Gastroesophageal sphincter (tissue), 4 donors: Measurements from ENCODE around the gene PEX10. TPM values are rescaled to one million over a fixed set of nuclear protein-coding genes. Genes with fewer than 3 reads are reported as not detected.
A peak's percentile ranks its signal among the peaks of the same experiment; 100 is the strongest.

Source experiments
- ATAC-seq: fragments of 150-250 bp; one replicate; pipeline ENCODE4 v1.9.1; 2016; ENCODE audit warnings: mild to moderate bottlenecking, moderate library complexity
- H3K27ac ChIP-seq, 4 donors: fragments of 200-600 bp; sonication (generic) in 3 of 4; 1 replicate in 3 of 4; 2 replicates in 1 of 4; pipeline ENCODE4 v1.5.1; 2016 to 2019
- H3K27me3 ChIP-seq: fragments of 200-600 bp; sonication (generic); one replicate; pipeline ENCODE4 v1.5.1; 2019
- H3K36me3 ChIP-seq, 2 donors: fragments of 200-600 bp; sonication (generic); one replicate each; pipeline ENCODE4 v1.5.1; 2019; ENCODE audit warnings: control low read depth in 1 of 2
- H3K4me1 ChIP-seq, 3 donors: fragments of 200-600 bp; sonication (generic); 1 replicate in 2 of 3; 2 replicates in 1 of 3; pipeline ENCODE4 v1.5.1; 2016 to 2019; ENCODE audit warnings: control low read depth in 2 of 3
- H3K4me3 ChIP-seq, 2 donors: fragments of 200-600 bp; sonication (generic); one replicate each; pipeline ENCODE4 v1.5.1; 2019; ENCODE audit warnings: mild to moderate bottlenecking in 1 of 2, moderate library complexity in 1 of 2
- H3K9me3 ChIP-seq, 3 donors: fragments of 200-600 bp; sonication (generic); one replicate each; pipeline ENCODE4 v1.5.1; 2017 to 2019; ENCODE audit warnings: control low read depth in 2 of 3
- CTCF ChIP-seq, 4 experiments: fragments of 200-600 bp in 2 of 4; fragments of 450-650 bp in 2 of 4; sonication (generic) in 1 of 4; IDR thresholded peaks; one replicate each; pipeline ENCODE4 v1.5.1; 2017 to 2019; ENCODE audit warnings: antibody characterized with exemption in 4 of 4, mild to moderate bottlenecking in 2 of 4, moderate library complexity in 2 of 4
- EP300 ChIP-seq: sonication (generic); formaldehyde crosslinking; IDR thresholded peaks from one replicate; pipeline ENCODE4 v1.6.1; 2017; ENCODE audit warnings: antibody characterized with exemption, mild to moderate bottlenecking
- POLR2A ChIP-seq, 2 donors: fragments of 450-650 bp; IDR thresholded peaks; one replicate each; pipeline ENCODE4 v1.6.1; 2017; ENCODE audit warnings: antibody characterized with exemption in 2 of 2, mild to moderate bottlenecking in 2 of 2, moderate library complexity in 1 of 2
- POLR2AphosphoS5 ChIP-seq: sonication (generic); formaldehyde crosslinking; IDR thresholded peaks from one replicate; pipeline ENCODE4 v1.6.1; 2017; ENCODE audit warnings: antibody characterized with exemption
- WGBS, 2 donors: methylation state at CpG; one replicate each; pipeline ENCODE4 v1.1.5; 2018; ENCODE audit warnings: low coverage in 1 of 2; 5-methylcytosine and 5-hydroxymethylcytosine counted together
- total RNA-seq, 4 donors: library from RNA; depleted of rRNA; stranded (reverse); fragments of >200 nt; gene quantifications; one replicate each; pipeline ENCODE4 v1.1.0, GENCODE V29; 2016

PEX10 gene
- total RNA-seq, 4 donors from 2014 or later = 18.2 to 30.0 (median 21.6) TPM

- H3K4me1 ChIP-seq = no peaks in the 10 kb centered on the region
- no peak overlapping the region for H3K27ac ChIP-seq
- peaks cover 0 to 30% of the 10 kb centered on the region in 2 donors for H3K36me3 ChIP-seq
- H3K27me3 ChIP-seq = no peaks in the 10 kb centered on the region
- WGBS, 2 donors = 87 to 100% methylated on average over 1 to 4 of the region's 8 CpGs
- TF ChIP-seq EP300 (no peak), POLR2AphosphoS5 (no peak)
- no peak for ATAC-seq
- H3K4me3 ChIP-seq = no peak overlapping the region
- H3K9me3 ChIP-seq = no peaks in the 10 kb centered on the region
These were observed 44.2 kb downstream of the PEX10 start for GRCh38 chr1:2368053-2368744.

- no peak overlapping the region for H3K27ac ChIP-seq
- no peaks in the 10 kb centered on the region for H3K27me3 ChIP-seq
- TF ChIP-seq POLR2AphosphoS5 = no peak
- TF ChIP-seq CTCF (IDR thresholded peaks at IDR 0.05) = no peak
- TF ChIP-seq EP300 = no peak
- no peak for TF ChIP-seq POLR2A (IDR thresholded peaks at IDR 0.05)
- H3K36me3 ChIP-seq = no peaks in the 10 kb centered on the region
- H3K4me3 ChIP-seq = no peak overlapping the region
- no peak for ATAC-seq
- H3K4me1 ChIP-seq = peaks cover 0 to 22% (median 6%) of the 10 kb centered on the region in 3 donors
- WGBS, 2 donors = 97 to 100% methylated on average over 2 of the region's 2 CpGs
- no peaks in the 10 kb centered on the region for H3K9me3 ChIP-seq
These were observed 48.4 kb downstream of the PEX10 start for GRCh38 chr1:2363847-2364513.

GRCh38 chr1:2360588-2361364 lies 51.6 kb downstream of the PEX10 start:
- TF ChIP-seq POLR2AphosphoS5 = peak; percentile 72
- TF ChIP-seq POLR2A (IDR thresholded peaks at IDR 0.05) = no peak
- peak overlapping the region; percentile 62 to 87 (median 82) for H3K27ac ChIP-seq
- H3K36me3 ChIP-seq = peaks cover 0 to 6% of the 10 kb centered on the region in 2 donors

GRCh38 chr1:2358651-2359640 lies 53.4 kb downstream of the PEX10 start:
- Histone ChIP-seq H3K27me3 (no peaks in the 10 kb centered on the region), H3K4me3 (no peak overlapping the region), H3K4me1 (peaks cover 0 to 38% (median 18%) of the 10 kb centered on the region in 3 donors), H3K9me3 (no peaks in the 10 kb centered on the region), H3K36me3 (peaks cover 0 to 6% of the 10 kb centered on the region in 2 donors), H3K27ac (peak overlapping the region in 2 of 4 donors; percentile 27 to 80)
- ATAC-seq = no peak
- WGBS, 2 donors = 83 to 91% methylated on average over 1 to 14 of the region's 24 CpGs
- TF ChIP-seq EP300 = no peak
- TF ChIP-seq CTCF (IDR thresholded peaks at IDR 0.05) = no peak
- TF ChIP-seq POLR2AphosphoS5 = no peak
- no peak for TF ChIP-seq POLR2A (IDR thresholded peaks at IDR 0.05)

More at GRCh38 chr1:2360588-2361364, 51.6 kb downstream of the PEX10 start:
- Histone ChIP-seq H3K4me3 (no peak overlapping the region), H3K4me1 (peaks cover 0 to 24% (median 7%) of the 10 kb centered on the region in 3 donors), H3K9me3 (no peaks in the 10 kb centered on the region), H3K27me3 (no peaks in the 10 kb centered on the region)
- peak; percentile 83 for ATAC-seq
- 24 to 53% methylated on average over 5 to 11 of the region's 11 CpGs for WGBS, 2 donors

- ATAC-seq = no peak
- WGBS, 2 donors = 60 to 100% methylated on average over 1 of the region's 13 CpGs
- H3K27ac ChIP-seq = peak overlapping the region in 1 of 4 donors; percentile 27
- H3K27me3 ChIP-seq = no peaks in the 10 kb centered on the region
- H3K4me3 ChIP-seq = no peak overlapping the region
- peaks cover 0 to 44% (median 18%) of the 10 kb centered on the region in 3 donors for H3K4me1 ChIP-seq
- peaks cover 0 to 6% of the 10 kb centered on the region in 2 donors for H3K36me3 ChIP-seq
- TF ChIP-seq POLR2A (IDR thresholded peaks at IDR 0.05) (no peak), EP300 (no peak), CTCF (IDR thresholded peaks at IDR 0.05) (no peak), POLR2AphosphoS5 (no peak)
- H3K9me3 ChIP-seq = no peaks in the 10 kb centered on the region
These were observed 54.3 kb downstream of the PEX10 start for GRCh38 chr1:2358072-2358471.
